ENCODE data around the gene RGS13.

The RGS13 gene

GRCh38 chr1:192595299-192595698 is 40.6 kb upstream of the RGS13 start:
- DNase-seq (ENCODE audit: low spot score) = no peak
- in situ Hi-C loops (cut with MboI; ENCODE audit: low pct_unique_long_range_greater_than_20kb, low sequenced_read_pairs, unreplicated experiment) = no loop called here
- no peak for TF ChIP-seq CTCF (IDR thresholded peaks at IDR 0.05; ENCODE audit: extremely low read depth, insufficient read depth, missing control alignments)

DNA sequence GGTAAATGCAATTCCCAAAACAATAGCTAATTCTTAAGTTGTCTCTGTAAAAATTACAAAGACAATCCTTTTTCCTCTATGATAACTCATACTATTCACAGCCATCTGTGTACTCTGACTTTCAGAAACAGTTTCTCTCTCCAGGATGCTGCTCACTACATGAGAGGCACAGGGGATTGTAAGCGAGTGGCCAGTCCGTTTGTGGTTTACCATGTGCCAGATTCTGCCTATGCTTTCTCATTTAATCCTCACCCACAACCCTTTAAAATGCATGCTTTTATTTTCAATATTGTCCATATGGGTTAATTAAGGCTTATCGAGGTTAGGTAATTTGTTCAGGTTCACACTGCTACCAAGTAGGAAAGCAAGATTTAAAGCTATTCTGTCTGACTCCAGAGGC is 37.4 kb upstream of the RGS13 start:
- no peak for DNase-seq (ENCODE audit: low spot score)
- in situ Hi-C loops (cut with MboI; ENCODE audit: low pct_unique_long_range_greater_than_20kb, low sequenced_read_pairs, unreplicated experiment) = no loop called here
- no peak for TF ChIP-seq CTCF (IDR thresholded peaks at IDR 0.05; ENCODE audit: extremely low read depth, insufficient read depth, missing control alignments)

- no peak for DNase-seq (ENCODE audit: low spot score)
- in situ Hi-C loops (cut with MboI; ENCODE audit: low pct_unique_long_range_greater_than_20kb, low sequenced_read_pairs, unreplicated experiment) = loop anchor here (5.0 kb wide), 1 partner anchor 123 kb away; no protein-coding TSS in a partner anchor
- TF ChIP-seq CTCF (IDR thresholded peaks at IDR 0.05; ENCODE audit: extremely low read depth, insufficient read depth, missing control alignments) = no peak
These were observed 35.7 kb upstream of the RGS13 start for GRCh38 chr1:192600275-192600674.

DNA sequence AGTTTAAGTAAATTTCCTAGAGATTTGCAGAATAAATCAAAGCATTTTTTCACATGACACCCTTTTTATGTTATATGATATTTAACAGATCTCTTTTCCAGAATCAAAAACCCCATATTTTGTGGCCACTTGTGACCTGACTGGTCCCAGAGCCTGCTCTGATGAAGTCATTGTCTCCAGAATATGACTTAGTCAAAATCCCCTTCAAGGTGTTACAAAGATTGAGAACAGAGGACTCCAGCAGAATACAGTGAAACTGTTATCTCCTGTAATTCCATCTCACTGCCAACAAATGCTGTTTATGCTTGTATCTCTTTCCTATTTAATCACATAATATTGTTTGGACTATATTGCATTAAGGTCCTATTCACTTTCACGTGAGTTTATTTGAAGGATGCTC is 34.8 kb upstream of the RGS13 start:
- in situ Hi-C loops (cut with MboI; ENCODE audit: low pct_unique_long_range_greater_than_20kb, low sequenced_read_pairs, unreplicated experiment) = loop anchor here (5.0 kb wide), 1 partner anchor 124 kb away; no protein-coding TSS in a partner anchor
- DNase-seq (ENCODE audit: low spot score) = peak; percentile 24
- no peak for TF ChIP-seq CTCF (IDR thresholded peaks at IDR 0.05; ENCODE audit: extremely low read depth, insufficient read depth, missing control alignments)

GRCh38 chr1:192601567-192601966 is 34.4 kb upstream of the RGS13 start:
- in situ Hi-C loops (cut with MboI; ENCODE audit: low pct_unique_long_range_greater_than_20kb, low sequenced_read_pairs, unreplicated experiment) = loop anchor here (5.0 kb wide), 1 partner anchor 124 kb away; no protein-coding TSS in a partner anchor
- DNase-seq (ENCODE audit: low spot score) = no peak
- TF ChIP-seq CTCF (IDR thresholded peaks at IDR 0.05; ENCODE audit: extremely low read depth, insufficient read depth, missing control alignments) = no peak

DNA sequence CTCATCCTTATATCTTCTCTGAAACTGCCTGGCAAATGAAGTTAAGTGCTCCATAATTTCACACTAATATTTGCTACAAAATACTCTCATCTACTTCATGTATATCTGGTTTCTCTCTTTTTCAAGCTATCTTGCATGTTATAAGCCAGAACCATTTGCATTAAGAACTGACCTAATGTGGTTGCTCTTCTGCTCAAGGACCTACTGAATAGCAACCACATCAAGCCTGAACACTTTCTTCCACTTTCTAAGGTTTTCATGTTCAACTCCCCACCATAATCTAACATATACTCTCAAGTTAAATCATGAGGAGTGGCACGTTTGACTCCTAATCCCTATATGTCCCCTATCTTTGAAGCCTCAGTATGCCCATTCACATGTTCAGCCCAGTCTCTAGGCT is 33.2 kb upstream of the RGS13 start:
- no peak for DNase-seq (ENCODE audit: low spot score)
- TF ChIP-seq CTCF (IDR thresholded peaks at IDR 0.05; ENCODE audit: extremely low read depth, insufficient read depth, missing control alignments) = no peak
- in situ Hi-C loops (cut with MboI; ENCODE audit: low pct_unique_long_range_greater_than_20kb, low sequenced_read_pairs, unreplicated experiment) = loop anchor here (5.0 kb wide), 1 partner anchor 125 kb away; no protein-coding TSS in a partner anchor
